GM21447 (cell line): ENCODE results near the gene PEX12.
"Not testable (repeated sequence)": the region's sequence is repeated elsewhere in the genome, so short reads cannot be mapped to it uniquely, and the experiment has no call there.

Source experiments
- ATAC-seq: cut with Tn5 transposase; IDR thresholded peaks from one replicate; pipeline ENCODE4 v1.9.1; 2021; ENCODE audit not compliant: unreplicated experiment

Gene PEX12

GRCh38 chr17:35537601-35538141 is 40.7 kb downstream of the PEX12 start, which contains the start of gene SLFN12L:
Gene SLFN12L (minus strand): TSS chr17:35537678. CDS start chr17:35522364, 15,314 bp downstream.
- ATAC-seq = no peak

GRCh38 chr17:35536664-35537171 is 41.7 kb downstream of the PEX12 start:
- ATAC-seq = no peak

GRCh38 chr17:35535406-35535805 is 43.0 kb downstream of the PEX12 start:
- ATAC-seq = not testable (repeated sequence)

GRCh38 chr17:35534576-35535093 is 43.7 kb downstream of the PEX12 start:
- no peak for ATAC-seq

GRCh38 chr17:35531160-35531559 is 47.2 kb downstream of the PEX12 start:
- ATAC-seq = no peak

GRCh38 chr17:35529866-35530265 is 48.5 kb downstream of the PEX12 start:
- ATAC-seq = no peak

- ATAC-seq = not testable (repeated sequence)
Measured at GRCh38 chr17:35529326-35529725, 49.0 kb downstream of the PEX12 start.
